Activated naive CD4-positive, alpha-beta T cell treated with anti-CD3 and anti-CD28 coated beads, Interleukin-2, amount 50 U/mL, for 72 hours (primary cell): ENCODE data around the gene NEXN. TPM values are rescaled to one million over a fixed set of nuclear protein-coding genes. Genes with fewer than 3 reads are reported as not detected.
"Not testable (repeated sequence)": the region's sequence is repeated elsewhere in the genome, so short reads cannot be mapped to it uniquely, and the experiment has no call there.

Source experiments
- ATAC-seq, 2 donors: fragments of 150-1000 bp; cut with Tn5 transposase; 2 replicates each; pipeline ENCODE4 v1.10.0; 2021; ENCODE audit warnings: mild to moderate bottlenecking in 2 of 2, moderate library complexity in 2 of 2
- DNase-seq, 2 donors: peaks; one replicate each; pipeline ENCODE4 v3.0.0; 2021 to 2022; ENCODE audit warnings: low spot score in 2 of 2
- H3K27ac Mint-ChIP-seq, 2 donors: one replicate each; pipeline ENCODE4 v1.8.0; 2022; ENCODE audit warnings: mild to moderate bottlenecking in 2 of 2, mixed read lengths in 2 of 2
- H3K36me3 Mint-ChIP-seq, 2 donors: one replicate each; pipeline ENCODE4 v1.8.0; 2022; ENCODE audit warnings: mixed read lengths in 2 of 2
- H3K9me3 Mint-ChIP-seq, 2 donors: one replicate each; pipeline ENCODE4 v1.8.0; 2022; ENCODE audit warnings: mixed read lengths in 2 of 2
- total RNA-seq, 2 donors: library from RNA; stranded (reverse); gene quantifications; one replicate each; pipeline ENCODE4 v1.2.3, GENCODE V29; 2022

NEXN gene
- total RNA-seq, 2 donors from 2014 or later: 1.3 to 1.6 TPM

DNA sequence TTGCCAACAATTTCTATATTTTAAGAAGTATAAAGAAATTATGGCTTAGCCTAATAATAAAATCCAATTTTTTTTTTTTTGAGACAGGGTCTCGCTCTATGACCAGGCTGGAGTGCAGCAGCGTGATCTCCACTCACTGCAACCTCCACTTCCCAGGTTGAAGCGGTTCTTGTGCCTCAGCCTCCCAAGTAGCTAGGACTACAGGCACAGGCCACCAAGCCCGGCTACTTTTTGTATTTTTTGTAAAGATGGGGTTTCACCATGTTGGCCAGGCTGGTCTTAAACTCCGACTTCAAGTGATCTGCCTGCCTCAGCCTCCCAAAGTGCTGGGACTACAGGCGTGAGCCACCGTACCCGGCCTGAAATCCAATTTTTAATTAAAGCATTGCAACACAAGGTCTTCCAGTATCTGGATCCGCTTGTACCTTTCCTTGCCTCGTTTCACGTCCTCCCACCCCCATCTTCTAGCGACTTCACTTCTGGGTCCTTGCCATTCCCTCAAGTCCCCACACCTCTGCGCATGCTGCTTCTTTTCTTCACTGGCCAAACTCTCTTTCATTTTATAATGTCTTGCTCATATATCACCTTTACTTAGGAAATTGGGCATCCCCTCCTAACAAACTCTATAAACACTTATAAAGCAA is 88.1 kb downstream of the NEXN start:
- Mint-ChIP-seq H3K36me3 (peaks cover 21 to 33% of the 10 kb centered on the region in 2 donors), H3K27ac (peak overlapping the region in 1 of 2 donors; percentile 96), H3K9me3 (no peaks in the 10 kb centered on the region)
- ATAC-seq (no peak), DNase-seq (no peak)

DNA sequence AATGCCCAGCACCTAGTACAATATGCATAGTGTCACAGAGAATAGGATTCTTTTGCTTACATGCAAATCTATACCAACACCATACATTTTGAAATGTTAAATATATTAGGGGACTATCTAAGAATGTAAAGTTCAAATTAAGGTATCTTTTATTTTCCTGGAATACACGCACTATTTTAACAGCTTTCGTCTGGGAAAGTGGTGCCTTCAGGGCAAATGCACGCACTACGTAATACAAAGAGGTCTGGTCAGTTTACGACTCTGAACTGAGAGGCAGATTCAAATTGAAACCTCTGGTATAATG is 89.5 kb downstream of the NEXN start:
- no peak for ATAC-seq
- peaks cover 21 to 28% of the 10 kb centered on the region in 2 donors for H3K36me3 Mint-ChIP-seq
- DNase-seq: no peak
- no peak overlapping the region for H3K27ac Mint-ChIP-seq
- H3K9me3 Mint-ChIP-seq: no peaks in the 10 kb centered on the region

DNA sequence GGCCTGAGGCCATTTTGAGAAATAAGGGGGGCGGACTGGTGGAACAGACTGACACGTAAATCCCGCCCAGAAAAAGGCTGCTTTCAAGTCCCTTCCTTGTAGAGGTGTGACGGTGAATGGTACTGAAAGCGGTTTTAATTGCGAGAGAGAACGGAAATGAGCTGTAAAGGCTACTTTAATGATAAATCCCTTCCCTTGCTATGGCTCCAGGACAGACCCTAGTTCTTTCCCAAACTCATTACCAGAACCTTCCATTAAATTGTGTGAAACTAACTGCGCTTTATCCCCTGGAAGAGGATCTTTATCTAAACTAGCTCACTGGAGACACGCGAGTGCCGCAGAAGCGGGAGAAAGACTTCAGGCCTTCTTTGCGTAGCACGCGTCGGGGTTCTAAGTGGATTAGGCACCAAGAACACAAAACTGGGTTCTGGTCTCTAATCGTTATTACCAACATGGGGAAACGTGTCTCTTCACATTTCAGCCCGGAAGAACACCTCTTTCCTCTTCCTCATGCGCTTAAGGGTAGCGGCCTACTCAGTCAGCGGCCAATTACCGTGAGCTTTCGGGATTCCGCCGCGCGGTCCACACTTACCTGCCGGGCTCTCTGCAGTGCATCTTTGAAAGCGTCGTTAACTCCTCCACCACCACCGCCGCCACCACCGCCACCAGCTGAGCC is 90.0 kb downstream of the NEXN start:
- DNase-seq (peak; percentile 77 to 84), ATAC-seq (peak; percentile 76 to 77)
- no peak overlapping the region for H3K27ac Mint-ChIP-seq
- no peaks in the 10 kb centered on the region for H3K9me3 Mint-ChIP-seq
- H3K36me3 Mint-ChIP-seq: peaks cover 21 to 25% of the 10 kb centered on the region in 2 donors

DNA sequence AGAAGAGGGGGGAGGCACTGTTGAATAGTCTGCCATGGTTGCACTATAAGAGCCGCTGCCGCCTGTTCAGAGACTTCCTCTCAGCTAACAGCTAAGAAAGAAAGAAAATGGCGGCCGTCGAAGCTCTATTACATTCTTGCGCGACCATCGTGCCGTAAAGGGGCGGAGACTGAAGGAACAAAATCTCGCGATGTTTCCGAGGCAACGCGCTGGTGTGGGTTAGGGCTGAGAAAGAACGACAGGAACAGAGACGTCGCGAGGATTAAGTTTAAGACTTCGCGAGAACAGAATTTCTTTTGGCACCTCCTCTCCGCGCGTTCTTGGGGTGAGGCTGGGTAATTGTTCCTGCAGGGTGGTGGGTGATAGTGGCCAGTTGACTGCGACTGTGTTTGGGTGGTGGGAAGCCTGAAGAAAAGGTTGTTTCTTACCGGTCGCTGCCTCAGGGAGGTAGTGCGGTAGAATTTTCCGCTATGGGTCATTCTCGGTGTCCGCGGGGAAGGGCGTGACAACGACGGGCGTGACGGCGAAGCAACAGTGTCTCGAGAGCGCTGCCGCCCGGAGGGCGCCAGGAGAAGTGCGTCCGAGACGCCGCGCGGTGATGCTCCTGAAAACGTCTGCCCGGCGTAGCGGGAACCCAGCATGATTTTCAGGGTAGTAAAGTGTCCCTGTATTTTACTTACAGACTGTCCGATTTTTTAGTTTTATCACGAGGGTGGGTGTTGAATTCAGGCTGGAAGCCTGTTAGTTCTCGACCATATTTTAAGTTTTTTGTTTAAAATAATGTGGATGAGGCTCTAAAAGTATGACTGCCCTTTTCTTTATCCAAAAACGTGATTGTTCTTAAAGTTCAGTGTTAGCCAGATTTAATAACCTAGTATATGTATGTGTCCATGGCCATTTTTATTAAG is 90.8 kb downstream of the NEXN start, which contains the start of gene FUBP1:
Gene FUBP1, minus strand, starts transcription at position 104 of the 908 bp plus-strand sequence. Its CDS starts 68 bp downstream, at position 36.
- DNase-seq (peak; percentile 93 to 96), ATAC-seq (peak; percentile 73 to 83)
- Mint-ChIP-seq H3K36me3 (peaks cover 17 to 26% of the 10 kb centered on the region in 2 donors), H3K9me3 (no peaks in the 10 kb centered on the region), H3K27ac (no peak within 1 kb of the TSS)

DNA sequence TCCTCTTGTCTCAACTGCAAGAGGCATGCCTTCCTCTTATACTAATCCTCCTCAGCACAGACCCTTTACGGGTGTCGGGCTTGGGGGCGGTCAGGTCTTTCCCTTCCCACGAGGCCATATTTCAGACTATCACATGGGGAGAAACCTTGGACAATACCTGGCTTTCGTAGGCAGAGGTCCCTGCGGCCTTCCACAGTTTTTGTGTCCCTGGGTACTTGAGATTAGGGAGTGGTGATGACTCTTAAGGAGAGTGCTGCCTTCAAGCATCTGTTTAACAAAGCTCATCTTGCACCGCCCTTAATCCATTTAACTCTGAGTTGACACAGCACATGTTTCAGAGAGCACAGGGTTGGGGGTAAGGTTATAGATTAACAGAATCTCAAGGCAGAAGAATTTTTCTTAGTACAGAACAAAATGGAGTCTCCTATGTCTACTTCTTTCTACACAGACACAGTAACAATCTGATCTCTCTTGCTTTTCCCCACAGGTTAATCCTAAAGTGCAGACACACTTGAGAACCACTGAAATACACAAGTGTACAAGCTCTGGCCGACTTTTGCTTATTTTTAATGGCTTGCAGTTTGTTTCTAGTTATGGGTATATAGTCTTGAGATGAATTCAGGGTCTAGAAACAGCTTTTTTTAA is 95.0 kb downstream of the NEXN start:
- H3K27ac Mint-ChIP-seq, DNase-seq, H3K9me3 Mint-ChIP-seq, ATAC-seq, H3K36me3 Mint-ChIP-seq: not testable (repeated sequence)

DNA sequence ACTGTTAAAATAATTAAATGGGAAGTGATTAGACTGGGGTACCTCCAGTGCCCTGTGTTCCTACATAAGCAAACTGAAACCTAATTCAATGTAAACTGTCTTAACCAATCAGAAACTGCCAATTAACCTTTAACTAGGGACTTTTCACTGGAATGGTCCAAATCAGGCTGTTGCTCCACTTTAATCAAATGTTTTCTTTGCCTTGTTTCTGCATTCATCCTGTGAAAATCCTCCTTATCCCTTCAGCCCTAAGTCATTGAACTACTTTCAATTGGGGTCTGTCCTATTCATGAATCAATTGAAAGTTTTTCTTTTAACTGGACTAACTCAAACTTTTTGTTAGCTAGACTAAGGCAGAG is 95.6 kb downstream of the NEXN start:
- Mint-ChIP-seq H3K27ac (no peak overlapping the region), H3K9me3 (no peaks in the 10 kb centered on the region), H3K36me3 (peaks cover 0 to 4% of the 10 kb centered on the region in 2 donors)
- ATAC-seq (no peak), DNase-seq (no peak)

DNA sequence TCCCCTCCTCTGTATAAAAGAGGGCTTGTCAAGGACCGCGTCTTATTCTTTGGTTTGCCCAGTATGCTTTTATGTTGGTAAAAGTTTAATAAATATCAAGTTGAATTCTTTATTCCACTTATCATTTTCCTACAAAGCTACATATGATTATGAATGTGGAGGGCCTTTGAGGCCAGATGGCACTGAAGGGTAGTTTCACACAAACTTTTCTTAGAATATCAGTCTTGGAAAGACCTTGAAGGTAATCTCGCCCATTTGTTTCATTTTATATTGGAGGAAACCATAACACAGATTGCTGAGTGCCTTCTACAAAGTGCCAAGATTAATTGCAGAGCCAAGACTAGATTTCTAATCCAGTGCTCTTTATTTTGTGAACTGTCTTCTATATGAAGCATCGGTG is 96.2 kb downstream of the NEXN start:
- no peak for DNase-seq
- Mint-ChIP-seq H3K9me3 (no peaks in the 10 kb centered on the region), H3K36me3 (peaks cover 0 to 4% of the 10 kb centered on the region in 2 donors), H3K27ac (no peak overlapping the region)
- ATAC-seq: no peak

DNA sequence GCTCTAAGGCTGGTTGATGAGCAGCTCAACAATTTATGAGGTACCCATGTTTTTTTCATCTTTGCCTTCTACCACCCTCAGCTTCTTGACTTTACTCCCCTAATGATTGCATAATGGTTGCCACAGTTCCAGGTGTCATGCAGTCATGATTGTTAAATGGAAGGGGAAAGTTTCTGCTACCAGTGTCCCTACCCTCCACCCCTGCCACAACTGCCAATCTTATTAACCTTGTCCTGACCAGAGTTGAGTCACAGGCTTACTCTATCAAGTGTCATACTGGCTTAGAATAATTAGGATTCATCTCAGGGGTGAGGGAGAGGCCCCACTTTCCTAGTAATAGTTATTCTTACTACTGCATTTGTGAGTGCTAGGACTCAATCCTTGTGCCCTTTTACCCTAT is 98.4 kb downstream of the NEXN start:
- Mint-ChIP-seq H3K27ac (peak overlapping the region in 1 of 2 donors; percentile 71), H3K36me3 (peaks cover 0 to 4% of the 10 kb centered on the region in 2 donors), H3K9me3 (no peaks in the 10 kb centered on the region)
- DNase-seq (peak in 1 of 2 donors; percentile 69), ATAC-seq (peak; percentile 74 to 99)

DNA sequence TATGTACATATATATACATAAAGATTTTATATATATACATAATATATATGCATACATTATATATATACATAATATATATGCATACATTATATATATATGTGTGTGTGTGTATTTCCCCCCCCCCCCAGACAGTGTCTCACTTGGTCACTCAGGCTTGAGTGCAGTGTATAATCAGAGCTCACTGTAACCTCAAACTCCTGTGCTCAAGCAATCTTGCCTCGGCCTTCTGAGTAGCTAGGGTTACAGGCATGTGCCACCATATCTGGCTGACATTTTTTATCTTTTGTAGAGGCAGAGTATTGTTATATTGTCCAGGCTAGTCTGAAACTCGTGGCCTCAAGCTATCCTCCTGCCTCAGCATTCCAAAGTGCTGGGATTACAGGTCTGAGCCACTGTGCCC is 99.5 kb downstream of the NEXN start:
- no peak for DNase-seq
- no peaks in the 10 kb centered on the region for H3K9me3 Mint-ChIP-seq

DNA sequence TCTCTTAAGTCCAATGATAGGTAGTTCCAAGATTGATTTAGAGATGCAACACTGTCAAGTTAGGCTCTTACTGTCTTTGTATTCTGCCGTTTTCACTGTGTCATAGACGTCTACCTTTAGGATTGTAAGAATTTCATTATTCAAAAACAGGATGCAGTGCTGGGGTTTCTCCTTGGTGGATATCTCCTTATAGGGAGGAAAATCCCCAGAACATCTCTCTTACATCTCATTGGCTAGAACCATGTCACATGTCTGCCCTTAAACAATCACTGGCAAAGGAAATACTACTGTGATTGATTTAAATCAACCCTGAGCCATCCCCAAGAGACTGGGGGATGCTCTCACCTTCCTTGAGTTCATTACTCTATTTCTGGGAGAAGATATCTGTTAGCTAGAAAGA is 101.3 kb downstream of the NEXN start:
- Mint-ChIP-seq H3K9me3 (no peaks in the 10 kb centered on the region), H3K36me3 (no peaks in the 10 kb centered on the region), H3K27ac (peak overlapping the region in 1 of 2 donors; percentile 20)
- ATAC-seq (no peak), DNase-seq (no peak)

More for the DNA sequence above, 99.5 kb downstream of the NEXN start:
- Mint-ChIP-seq H3K36me3 (peaks cover 0 to 4% of the 10 kb centered on the region in 2 donors), H3K27ac (no peak overlapping the region)
- ATAC-seq: no peak

DNA sequence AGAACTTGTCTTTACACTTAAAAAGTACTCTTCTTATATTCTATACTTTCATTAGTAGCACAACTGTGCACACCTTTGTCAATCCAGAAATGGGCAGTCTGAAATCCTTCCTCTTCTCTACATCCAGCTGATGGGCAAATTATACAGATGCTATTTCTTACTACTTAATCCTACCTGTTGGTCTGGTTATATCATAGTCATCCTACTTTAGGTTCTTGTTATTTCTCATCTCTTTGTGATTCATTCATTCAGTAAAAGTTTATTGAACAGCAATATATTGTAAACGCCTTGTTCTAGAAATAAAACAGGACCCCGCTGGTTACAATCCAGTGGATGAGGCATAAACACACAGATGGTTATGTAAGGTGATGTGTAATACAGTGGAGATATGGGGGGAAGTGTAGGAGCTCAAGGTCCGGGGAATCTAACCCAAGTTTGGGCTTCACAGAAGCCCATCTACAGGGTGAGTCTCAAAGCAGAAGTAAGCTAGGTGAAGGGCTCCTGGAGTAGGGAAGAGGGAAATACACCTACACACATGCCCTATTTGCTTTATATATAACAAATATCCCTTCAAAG is 102.3 kb downstream of the NEXN start:
- ATAC-seq (peak in 1 of 2 donors; percentile 58), DNase-seq (no peak)
- Mint-ChIP-seq H3K27ac (no peak overlapping the region), H3K36me3 (no peaks in the 10 kb centered on the region), H3K9me3 (no peaks in the 10 kb centered on the region)

DNA sequence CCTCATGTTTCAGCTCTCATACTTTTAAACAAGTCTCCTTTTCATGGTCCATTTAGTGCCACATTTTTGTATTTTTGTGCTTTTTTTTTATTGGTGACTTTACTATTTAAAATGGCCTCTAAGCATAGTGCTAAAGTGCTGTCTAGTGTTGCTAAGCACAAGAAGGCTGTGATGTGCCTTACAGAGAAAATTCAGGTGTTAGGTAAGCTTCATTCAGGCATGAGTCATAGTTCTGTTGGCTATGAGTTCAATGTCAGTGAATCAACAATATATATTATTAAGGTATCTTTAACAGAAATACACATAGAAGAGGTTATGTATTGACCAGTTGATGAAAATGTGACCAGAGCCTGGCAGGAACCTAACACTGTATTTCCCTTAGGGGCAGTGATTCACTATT is 103.2 kb downstream of the NEXN start:
- no peaks in the 10 kb centered on the region for H3K9me3 Mint-ChIP-seq
- no peaks in the 10 kb centered on the region for H3K36me3 Mint-ChIP-seq
- H3K27ac Mint-ChIP-seq: no peak overlapping the region
- DNase-seq: no peak
- no peak for ATAC-seq

Other genes starting within 250 kb of the NEXN start
- 10 to 100 TPM; 34.1 to 43.6 TPM for gene ZZZ3, start 206.0 kb upstream of the NEXN start, total RNA-seq
- 10 to 100 TPM; 45.8 to 53.9 TPM for gene USP33, start 128.8 kb upstream of the NEXN start, total RNA-seq
- gene MIGA1, start 109.0 kb upstream of the NEXN start, total RNA-seq: 10 to 100 TPM in 1 of 2 donors, 1 to 10 TPM in 1; 9.7 to 11.5 TPM
- gene FUBP1, start 90.4 kb downstream of the NEXN start, total RNA-seq: 100 to 1,000 TPM; 225 to 253 TPM
- gene DNAJB4, start 116.3 kb downstream of the NEXN start, total RNA-seq: 10 to 100 TPM in 1 of 2 donors, 1 to 10 TPM in 1; 9.8 to 35.8 TPM
- under 1 TPM; 0.16 to 0.39 TPM for gene GIPC2, start 157.3 kb downstream of the NEXN start, total RNA-seq